Measurements from ENCODE around the gene DPCD.

DNA sequence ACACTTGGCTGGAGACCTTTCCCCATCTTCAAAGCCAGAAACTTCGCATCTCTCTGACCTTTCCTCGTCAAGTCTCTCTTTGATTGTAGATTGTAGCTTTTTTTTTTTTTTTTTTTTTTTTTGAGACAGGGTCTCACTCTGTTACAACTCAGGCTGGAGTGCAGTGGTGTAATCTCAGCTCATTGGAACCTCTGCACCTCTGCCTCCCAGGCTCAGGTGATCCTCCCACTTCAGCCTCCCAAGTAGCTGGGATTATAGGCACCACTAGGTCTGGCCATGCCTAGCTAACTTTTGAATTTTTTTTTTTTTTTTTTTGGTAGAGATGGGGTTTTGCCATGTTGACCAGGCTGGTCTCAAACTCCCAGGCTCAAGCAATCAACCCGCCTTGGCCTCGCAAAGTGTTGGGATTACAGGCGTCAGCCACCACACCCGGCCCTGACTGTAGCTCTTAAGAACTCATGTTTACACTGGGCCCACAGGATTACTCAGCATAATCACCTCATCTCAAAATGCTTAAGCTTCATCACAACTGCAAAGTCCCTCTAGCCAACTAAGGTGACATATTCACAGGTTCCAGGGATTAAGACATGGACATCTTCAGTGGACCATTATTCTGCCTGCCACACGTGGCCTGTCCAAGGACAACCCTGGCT lies 11.8 kb upstream of the DPCD start:
- TF ChIP-seq POLR2A (IDR thresholded peaks at IDR 0.05) (no peak), CTCF (IDR thresholded peaks at IDR 0.05) (no peak)

Data from right lobe of liver (tissue), 4 donors.